B cell (primary cell): ENCODE measurements around the gene BNIPL. TPM values are rescaled to one million over a fixed set of nuclear protein-coding genes. Genes with fewer than 3 reads are reported as not detected.

Source experiments
- ATAC-seq: fragments of 200-7000 bp; cut with Tn5 transposase; one replicate; pipeline ENCODE4 v1.10.0; 2021; ENCODE audit warnings: low read depth, mild to moderate bottlenecking, moderate number of reproducible peaks, moderate library complexity
- CTCF ChIA-PET: fragments of 350-600 bp; sonication (Branson Sonifier 250); formaldehyde crosslinking; loops from one replicate; lab custom pipeline; 2021; ENCODE audit warnings: antibody characterized with exemption, inconsistent platforms; lab: Charles Lee
- POLR2A ChIA-PET: fragments of 350-600 bp; sonication (Branson Sonifier 250); formaldehyde crosslinking; loops from one replicate; lab custom pipeline; 2021; ENCODE audit warnings: antibody characterized with exemption; lab: Charles Lee
- DNase-seq: peaks from one replicate; pipeline ENCODE4 v3.0.0; 2013
- H2AFZ ChIP-seq: 2 replicates; pipeline ENCODE4 v1.6.1; 2012; ENCODE audit warnings: mild to moderate bottlenecking, low read depth, low read length; ENCODE audit not compliant: insufficient read depth, poor library complexity, severe bottlenecking
- H3K27ac ChIP-seq, 2 donors: 1 replicate in 1 of 2; 2 replicates in 1 of 2; pipeline ENCODE4 v1.5.1; 2012 to 2013; ENCODE audit warnings: low read length in 2 of 2, mild to moderate bottlenecking in 2 of 2, moderate library complexity in 1 of 2
- H3K27me3 ChIP-seq, 4 experiments: fragments of 200-600 bp in 1 of 4; sonication (generic) in 1 of 4; replicated peaks in 1 of 4; 1 replicate in 2 of 4; 2 replicates in 2 of 4; pipeline versions ENCODE4 v1.6.1 to v1.7.0; 2013 to 2016; ENCODE audit warnings: low read length in 3 of 4, mild to moderate bottlenecking in 2 of 4, mixed read lengths in 1 of 4, moderate library complexity in 1 of 4; ENCODE audit not compliant: insufficient read depth in 4 of 4, control insufficient read depth in 3 of 4; ENCODE audit errors: control extremely low read depth in 1 of 4
- H3K36me3 ChIP-seq, 2 experiments: replicated peaks in 1 of 2; 1 replicate in 1 of 2; 2 replicates in 1 of 2; pipeline versions ENCODE4 v1.6.1 to v1.7.1; 2013; ENCODE audit warnings: low read length in 1 of 2; ENCODE audit not compliant: insufficient read depth in 2 of 2, control insufficient read depth in 1 of 2; ENCODE audit errors: control extremely low read depth in 1 of 2, extremely low read depth in 1 of 2
- H3K4me1 ChIP-seq, 2 donors: fragments of 200-600 bp in 1 of 2; sonication (generic) in 1 of 2; 1 replicate in 1 of 2; 2 replicates in 1 of 2; pipeline versions ENCODE4 v1.5.1 to v1.6.1; 2013 to 2017; ENCODE audit warnings: low read length in 2 of 2; ENCODE audit not compliant: control insufficient read depth in 2 of 2, insufficient read depth in 2 of 2
- H3K4me2 ChIP-seq: replicated peaks from 2 replicates; pipeline ENCODE3; 2012; ENCODE audit warnings: mild to moderate bottlenecking, low read depth, low read length; ENCODE audit not compliant: poor library complexity, severe bottlenecking
- H3K4me3 ChIP-seq, 5 experiments: fragments of 200-600 bp in 1 of 5; sonication (generic) in 1 of 5; 1 replicate in 3 of 5; 2 replicates in 2 of 5; pipeline versions ENCODE4 v1.5.1 to v1.7.0; 2011 to 2016; ENCODE audit warnings: low read length in 4 of 5, mild to moderate bottlenecking in 4 of 5, low read depth in 2 of 5, control low read depth in 1 of 5, moderate library complexity in 1 of 5; ENCODE audit not compliant: insufficient read depth in 1 of 5; ENCODE audit errors: control extremely low read depth in 1 of 5, extremely low read depth in 1 of 5
- H3K79me2 ChIP-seq: fragments of 200-600 bp; sonication (generic); one replicate; pipeline ENCODE4 v1.6.0; 2016; ENCODE audit warnings: low read length; ENCODE audit not compliant: control insufficient read depth, insufficient read depth
- H3K9ac ChIP-seq: fragments of 200-600 bp; sonication (generic); 2 replicates; pipeline ENCODE4 v1.6.1; 2017; ENCODE audit warnings: mild to moderate bottlenecking, low read length, moderate library complexity
- H3K9me3 ChIP-seq, 3 donors: one replicate each; pipeline versions ENCODE4 v1.6.1 to v1.7.1; 2013; ENCODE audit warnings: low read length in 2 of 3; ENCODE audit not compliant: control insufficient read depth in 2 of 3, insufficient read depth in 1 of 3; ENCODE audit errors: control extremely low read depth in 1 of 3
- H4K20me1 ChIP-seq: 2 replicates; pipeline ENCODE4 v1.6.0; 2012; ENCODE audit warnings: mild to moderate bottlenecking, low read length; ENCODE audit not compliant: insufficient read depth, control insufficient read depth, poor library complexity, severe bottlenecking
- H3K27ac Mint-ChIP-seq: one replicate; pipeline ENCODE4 v1.8.0; 2021; ENCODE audit warnings: mixed read lengths
- H3K27me3 Mint-ChIP-seq: one replicate; pipeline ENCODE4 v1.8.0; 2021; ENCODE audit warnings: mixed read lengths
- H3K4me1 Mint-ChIP-seq: one replicate; pipeline ENCODE4 v1.8.0; 2021; ENCODE audit warnings: mixed read lengths
- H3K4me3 Mint-ChIP-seq: one replicate; pipeline ENCODE4 v1.8.0; 2021; ENCODE audit warnings: mixed read lengths
- H3K9me3 Mint-ChIP-seq: one replicate; pipeline ENCODE4 v1.8.0; 2022; ENCODE audit warnings: mixed read lengths; ENCODE audit not compliant: insufficient read depth
- CTCF ChIP-seq: fragments of 200-600 bp; IDR thresholded peaks from one replicate; pipeline ENCODE4 v1.8.0; 2022; ENCODE audit warnings: antibody characterized with exemption, mild to moderate bottlenecking
- EZH2 ChIP-seq: IDR thresholded peaks from 2 replicates; pipeline ENCODE4 v1.6.1; 2012; ENCODE audit warnings: borderline replicate concordance, low read depth, mild to moderate bottlenecking, moderate library complexity, low read length; ENCODE audit not compliant: insufficient read depth, poor library complexity, severe bottlenecking
- WGBS: methylation state at CpG from one replicate; pipeline ENCODE4 v1.1.5; 2013; ENCODE audit warnings: missing lambda C conversion rate; ENCODE audit not compliant: insufficient coverage; 5-methylcytosine and 5-hydroxymethylcytosine counted together
- intact Hi-C: fragments of 100-400 bp; cut with micrococcal nuclease; formaldehyde crosslinking; loops from one replicate; pipeline ENCODE4 v1.10.0; 2022
- polyA plus RNA-seq: library from polyadenylated mRNA; depleted of rRNA; stranded (reverse); fragments of >200 nt; gene quantifications from 2 replicates; pipeline ENCODE4 v1.2.3, GENCODE V29; 2012
- total RNA-seq, 2 donors: library from RNA; stranded (reverse); fragments of 120-200 nt in 1 of 2; gene quantifications; 1 replicate in 1 of 2; 2 replicates in 1 of 2; pipeline versions ENCODE4 v1.2.3 to v1.2.4, GENCODE V29; 2013 to 2022

The BNIPL gene
- total and polyA plus RNA-seq, 2 donors (not counting 1 experiment from before 2014, with no cell fraction given): 0.81 to 2.5 TPM

- Mint-ChIP-seq H3K27me3 (no peaks in the 10 kb centered on the region), H3K4me1 (peaks cover 71% of the 10 kb centered on the region), H3K9me3 (no peaks in the 10 kb centered on the region), H3K4me3 (peak overlapping the region; percentile 90), H3K27ac (peak overlapping the region; percentile 94)
- H3K36me3 ChIP-seq: peaks cover under 1 to 3% of the 10 kb centered on the region in 2 experiments
- peak overlapping the region; percentile 99 for H2AFZ ChIP-seq
- peak overlapping the region; percentile 97 for H3K4me2 ChIP-seq
- WGBS: 59% methylated on average over 2 of the region's 4 CpGs
- H3K9me3 ChIP-seq: no peaks in the 10 kb centered on the region
- H3K27me3 ChIP-seq: no peaks in the 10 kb centered on the region
- peaks cover 61% of the 10 kb centered on the region for H3K79me2 ChIP-seq
- peak overlapping the region; percentile 98 for H3K9ac ChIP-seq
- DNase-seq (no peak), ATAC-seq (no peak)
- H3K27ac ChIP-seq: peak overlapping the region; percentile 82 to 95
- intact Hi-C loops: loop anchor here (1.0 to 5.0 kb wide), 8 partner anchors 12 to 772 kb away; partner anchors contain the start of genes ANP32E, CDC42SE1, GABPB2 and LYSMD1
- H3K4me1 ChIP-seq: peaks cover 44 to 59% of the 10 kb centered on the region in 2 donors
- CTCF ChIA-PET: interaction anchor here (2.4 to 4.0 kb wide), 2 partner anchors 11 to 63 kb away, joined by 8 to 63 read pairs; partner anchors contain the start of gene GABPB2
- H3K4me3 ChIP-seq: peak overlapping the region; percentile 74 to 98 (median 85)
- H4K20me1 ChIP-seq: no peaks in the 10 kb centered on the region
- POLR2A ChIA-PET: interaction anchor here (0.7 kb wide), 2 partner anchors 62 to 160 kb away, joined by 3 to 5 read pairs; no protein-coding TSS in a partner anchor
- no peak for TF ChIP-seq CTCF
- TF ChIP-seq EZH2: no peak
Observed at GRCh38 chr1:151007853-151008243, 28.5 kb upstream of the BNIPL start.
